Measurements from ENCODE around the gene FXR2. TPM values are rescaled to one million over a fixed set of nuclear protein-coding genes. Genes with fewer than 3 reads are reported as not detected.

The FXR2 gene
- polyA plus RNA-seq, 1 experiment = 24.6 TPM

DNA sequence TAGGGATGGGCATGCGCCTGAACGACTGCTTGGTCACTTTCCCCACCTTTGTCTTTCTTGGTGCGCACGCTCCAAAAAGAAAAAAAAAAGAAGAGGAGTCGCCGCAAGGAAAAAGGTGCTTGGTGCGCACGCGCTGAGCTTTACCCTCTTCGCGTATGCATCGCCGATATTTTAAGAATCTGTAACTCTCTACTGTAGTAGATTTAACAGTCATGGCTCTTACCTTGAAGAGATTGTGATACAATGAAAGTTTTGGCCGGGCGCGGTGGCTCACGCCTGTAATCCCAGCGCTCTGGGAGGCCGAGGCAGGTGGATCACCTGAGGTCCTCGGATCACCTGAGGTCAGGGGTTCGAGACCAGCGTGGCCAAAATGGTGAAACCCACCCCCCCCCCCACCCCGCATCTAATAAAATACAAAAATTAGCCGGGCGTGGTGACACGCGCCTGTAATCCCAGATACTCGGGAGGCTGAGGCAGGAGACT, 609 bp upstream of the FXR2 start:
- POLR2A ChIA-PET = interaction anchor here (0.6 to 2.6 kb wide), 4 partner anchors 9 to 72 kb away, joined by 4 to 20 read pairs (median 12); partner anchors contain the start of genes SAT2, TP53 and WRAP53
- Histone ChIP-seq H3K27me3 (ENCODE audit: control insufficient read depth, insufficient read depth, low read length) (peaks cover 3% of the 10 kb centered on the region), H3K4me3 (ENCODE audit: low read depth, low read length) (peak overlapping the region; percentile 59), H3K27ac (ENCODE audit: low read depth, low read length) (peak overlapping the region; percentile 52), H3K9me3 (ENCODE audit: control insufficient read depth, insufficient read depth, low read length) (no peaks in the 10 kb centered on the region; the same call in 1 of the 2 replicates)
- CTCF ChIA-PET = interaction anchor here (0.6 to 2.8 kb wide), 15 partner anchors 13 to 377 kb away, joined by 3 to 29 read pairs (median 4); partner anchors contain the start of genes SAT2, SOX15, TP53 and WRAP53
- DNase-seq (ENCODE audit: low read depth, low spot score) = no peak
- TF ChIP-seq, protein P1, sequence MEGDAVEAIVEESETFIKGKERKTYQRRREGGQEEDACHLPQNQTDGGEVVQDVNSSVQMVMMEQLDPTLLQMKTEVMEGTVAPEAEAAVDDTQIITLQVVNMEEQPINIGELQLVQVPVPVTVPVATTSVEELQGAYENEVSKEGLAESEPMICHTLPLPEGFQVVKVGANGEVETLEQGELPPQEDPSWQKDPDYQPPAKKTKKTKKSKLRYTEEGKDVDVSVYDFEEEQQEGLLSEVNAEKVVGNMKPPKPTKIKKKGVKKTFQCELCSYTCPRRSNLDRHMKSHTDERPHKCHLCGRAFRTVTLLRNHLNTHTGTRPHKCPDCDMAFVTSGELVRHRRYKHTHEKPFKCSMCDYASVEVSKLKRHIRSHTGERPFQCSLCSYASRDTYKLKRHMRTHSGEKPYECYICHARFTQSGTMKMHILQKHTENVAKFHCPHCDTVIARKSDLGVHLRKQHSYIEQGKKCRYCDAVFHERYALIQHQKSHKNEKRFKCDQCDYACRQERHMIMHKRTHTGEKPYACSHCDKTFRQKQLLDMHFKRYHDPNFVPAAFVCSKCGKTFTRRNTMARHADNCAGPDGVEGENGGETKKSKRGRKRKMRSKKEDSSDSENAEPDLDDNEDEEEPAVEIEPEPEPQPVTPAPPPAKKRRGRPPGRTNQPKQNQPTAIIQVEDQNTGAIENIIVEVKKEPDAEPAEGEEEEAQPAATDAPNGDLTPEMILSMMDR (IDR thresholded peaks at IDR 0.05; ENCODE audit: low read depth, low read length) = no peak

DNA sequence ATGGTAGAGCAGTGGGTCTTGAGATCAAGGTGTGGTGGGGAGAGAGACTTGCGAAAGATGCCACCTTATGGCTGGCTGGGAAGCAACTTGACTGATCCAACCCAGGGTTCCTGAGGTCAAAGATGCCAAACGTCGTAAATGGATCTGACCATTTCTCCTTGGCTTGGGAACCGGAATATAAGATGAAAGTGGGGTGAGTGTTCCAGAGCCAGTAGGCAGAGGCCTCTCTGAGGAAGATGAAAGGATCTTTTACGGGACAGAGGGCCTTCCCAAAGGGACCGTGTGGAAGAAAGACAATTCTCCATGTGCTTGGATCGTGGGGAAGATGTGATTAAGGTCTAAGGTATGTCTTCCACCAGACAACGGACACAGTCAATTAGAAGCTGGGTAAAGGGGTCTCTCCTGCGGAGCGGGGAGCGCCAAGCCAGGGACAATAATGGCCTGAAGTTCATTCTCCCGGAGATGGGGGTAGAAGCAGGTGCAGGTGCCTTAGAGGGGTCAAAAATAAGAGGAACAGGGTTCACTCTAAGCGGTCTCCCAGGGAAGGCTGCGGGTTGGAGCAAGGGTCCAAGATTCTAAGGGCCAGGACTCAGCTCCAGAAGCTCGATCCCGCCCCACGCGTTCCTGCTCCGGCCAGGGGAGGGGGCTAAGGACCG, 800 bp downstream of the FXR2 start:
- Histone ChIP-seq H3K27me3 (ENCODE audit: control insufficient read depth, insufficient read depth, low read length) (no peaks in the 10 kb centered on the region), H3K4me3 (ENCODE audit: low read depth, low read length) (peak overlapping the region; percentile 86), H3K9me3 (ENCODE audit: control insufficient read depth, insufficient read depth, low read length) (no peaks in the 10 kb centered on the region; the same call in 1 of the 2 replicates), H3K27ac (ENCODE audit: low read depth, low read length) (peak overlapping the region; percentile 80)
- no peak for DNase-seq (ENCODE audit: low read depth, low spot score)
- CTCF ChIA-PET = interaction anchor here (0.8 to 4.1 kb wide), 6 partner anchors 14 to 75 kb away, joined by 3 to 29 read pairs (median 13); partner anchors contain the start of genes ATP1B2, SAT2, SOX15 and TP53
- TF ChIP-seq, protein P1 (IDR thresholded peaks at IDR 0.05; ENCODE audit: low read depth, low read length) = no peak
- POLR2A ChIA-PET = interaction anchor here (0.8 to 2.6 kb wide), 5 partner anchors 9 to 73 kb away, joined by 3 to 20 read pairs (median 3); partner anchors contain the start of genes SAT2, TP53 and WRAP53

DNA sequence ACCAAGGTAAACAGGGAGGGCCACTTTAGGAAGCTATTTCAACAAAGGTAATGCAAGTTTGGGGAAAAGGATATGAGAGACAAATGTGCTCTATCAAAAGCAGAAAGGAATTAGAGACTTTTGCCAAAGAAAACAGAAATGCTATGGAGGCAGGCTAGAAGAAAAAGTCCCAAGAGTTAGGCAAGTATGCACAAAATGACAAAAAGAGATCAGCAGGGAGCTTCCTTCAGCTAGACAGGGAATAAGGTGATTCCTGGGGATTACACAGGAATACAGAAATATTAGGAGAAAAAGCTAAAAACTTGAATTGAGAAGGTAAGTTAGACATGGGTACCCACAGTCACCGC, 2.4 kb downstream of the FXR2 start:
- no peak for DNase-seq (ENCODE audit: low read depth, low spot score)
- POLR2A ChIA-PET = interaction anchor here (1.5 kb wide), 1 partner anchor 15 kb away, joined by 3 read pairs; the partner anchor contains the start of gene SAT2
- TF ChIP-seq, protein P1 (IDR thresholded peaks at IDR 0.05; ENCODE audit: low read depth, low read length) = no peak
- H3K27me3 ChIP-seq (ENCODE audit: control insufficient read depth, insufficient read depth, low read length) = no peaks in the 10 kb centered on the region
- CTCF ChIA-PET = interaction anchor here (0.7 to 5.2 kb wide), 4 partner anchors 23 to 75 kb away, joined by 5 to 26 read pairs (median 13); partner anchors contain the start of genes SOX15, TP53 and WRAP53
- no peaks in the 10 kb centered on the region; the same call in 1 of the 2 replicates for H3K9me3 ChIP-seq (ENCODE audit: control insufficient read depth, insufficient read depth, low read length)
- H3K4me3 ChIP-seq (ENCODE audit: low read depth, low read length) = peak overlapping the region; percentile 33
- no peak overlapping the region for H3K27ac ChIP-seq (ENCODE audit: low read depth, low read length)

DNA sequence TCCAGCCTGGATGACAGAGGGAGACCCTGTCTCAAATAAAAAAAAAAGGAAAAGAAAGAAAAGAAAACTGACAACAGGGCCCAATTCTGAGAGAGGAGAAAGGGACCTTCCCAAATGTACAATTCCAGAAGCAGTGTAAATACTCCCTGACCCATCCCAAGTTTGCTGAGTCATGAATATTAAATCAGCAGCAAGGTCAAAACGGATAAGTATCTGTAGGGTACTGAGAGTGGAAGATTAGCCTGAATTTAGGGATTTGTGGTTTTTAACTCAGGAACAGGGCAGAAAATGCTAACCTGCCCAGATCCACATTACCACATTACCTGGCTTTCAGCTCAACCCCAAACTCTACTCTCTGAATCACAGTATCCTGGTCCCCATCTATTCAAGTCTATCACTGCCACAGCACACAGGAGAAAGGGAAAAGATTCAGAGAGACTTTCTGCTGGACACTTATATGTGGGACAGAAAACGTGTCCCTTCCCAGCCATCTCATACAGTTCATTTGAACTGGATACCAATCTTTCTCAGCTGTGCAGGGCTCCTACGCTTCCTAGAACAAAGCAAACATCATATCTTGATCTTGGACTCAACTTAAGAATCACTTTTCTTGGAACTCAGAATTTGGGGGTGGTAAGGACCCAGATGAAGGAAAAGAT, 2.9 kb downstream of the FXR2 start:
- no peaks in the 10 kb centered on the region; the same call in 1 of the 2 replicates for H3K9me3 ChIP-seq (ENCODE audit: control insufficient read depth, insufficient read depth, low read length)
- H3K27me3 ChIP-seq (ENCODE audit: control insufficient read depth, insufficient read depth, low read length) = no peaks in the 10 kb centered on the region
- TF ChIP-seq, protein P1 (IDR thresholded peaks at IDR 0.05; ENCODE audit: low read depth, low read length) = no peak
- DNase-seq (ENCODE audit: low read depth, low spot score) = no peak
- ChIA-PET CTCF (interaction anchor here (0.6 to 5.2 kb wide), 4 partner anchors 22 to 368 kb away, joined by 3 to 26 read pairs (median 13); partner anchors contain the start of genes SOX15, TP53 and WRAP53), POLR2A (interaction anchor here (1.5 kb wide), 1 partner anchor 16 kb away, joined by 3 read pairs; the partner anchor contains the start of gene SAT2)
- H3K4me3 ChIP-seq (ENCODE audit: low read depth, low read length) = peak overlapping the region; percentile 33; the same call in 1 of the 2 replicates
- H3K27ac ChIP-seq (ENCODE audit: low read depth, low read length) = no peak overlapping the region

Measured in AG04450 (cell line).